Caco-2 (cell line): ENCODE measurements around the gene ANKRD23. TPM values are rescaled to one million over a fixed set of nuclear protein-coding genes. Genes with fewer than 3 reads are reported as not detected.

Experiments used
- BruUV-seq: library from RNA; stranded (reverse); fragments of 400-500 nt; replicated peaks from 2 replicates; lab custom pipeline; 2021; lab: Mats Ljungman, UMichigan
- CTCF ChIA-PET: fragments of 300-600 bp; sonication (Branson Sonifier 250); formaldehyde crosslinking; loops from one replicate; lab custom pipeline; 2022; ENCODE audit warnings: antibody characterized with exemption; lab: Charles Lee
- POLR2A ChIA-PET: fragments of 300-600 bp; sonication (Branson Sonifier 250); formaldehyde crosslinking; loops from one replicate; lab custom pipeline; 2022; ENCODE audit warnings: antibody characterized with exemption; lab: Charles Lee
- DNase-seq, 2 experiments: peaks; one replicate each; pipeline versions ENCODE4 v3.0.0 to v3.0.0-alpha.2; 2020 to 2022
- H3K27me3 ChIP-seq: replicated peaks from 2 replicates; pipeline ENCODE4 v1.6.0; 2011; ENCODE audit warnings: low read length; ENCODE audit not compliant: control insufficient read depth, insufficient read depth
- H3K36me3 ChIP-seq: 2 replicates; pipeline ENCODE4 v1.5.1; 2011; ENCODE audit warnings: low read length; ENCODE audit not compliant: control insufficient read depth, insufficient read depth
- H3K4me1 ChIP-seq: fragments of 250-450 bp; sonication (Bioruptor Pico); 2 replicates; pipeline ENCODE4 v1.5.1; 2020; ENCODE audit warnings: mild to moderate bottlenecking
- H3K4me3 ChIP-seq: 2 replicates; pipeline ENCODE4 v1.5.1; 2011; ENCODE audit warnings: low read depth, mild to moderate bottlenecking, control low read depth, low read length
- H3K9me3 ChIP-seq: fragments of 250-450 bp; sonication (Bioruptor Pico); 2 replicates; pipeline ENCODE4 v1.5.1; 2020; ENCODE audit warnings: mild to moderate bottlenecking, moderate library complexity
- H3K27ac Mint-ChIP-seq: one replicate; pipeline ENCODE4 v1.8.0; 2022; ENCODE audit warnings: mixed read lengths; ENCODE audit not compliant: unreplicated experiment
- H3K27me3 Mint-ChIP-seq: one replicate; pipeline ENCODE4 v1.8.0; 2022; ENCODE audit warnings: mixed read lengths; ENCODE audit not compliant: insufficient read depth, unreplicated experiment
- H3K36me3 Mint-ChIP-seq: one replicate; pipeline ENCODE4 v1.8.0; 2022; ENCODE audit warnings: mild to moderate bottlenecking, mixed read lengths; ENCODE audit not compliant: insufficient read depth, unreplicated experiment
- H3K4me1 Mint-ChIP-seq: one replicate; pipeline ENCODE4 v1.8.0; 2022; ENCODE audit warnings: low read depth, mixed read lengths; ENCODE audit not compliant: unreplicated experiment
- H3K4me3 Mint-ChIP-seq: one replicate; pipeline ENCODE4 v1.8.0; 2022; ENCODE audit warnings: mild to moderate bottlenecking, moderate library complexity, mixed read lengths; ENCODE audit not compliant: unreplicated experiment
- H3K9me3 Mint-ChIP-seq: one replicate; pipeline ENCODE4 v1.8.0; 2022; ENCODE audit warnings: mixed read lengths; ENCODE audit not compliant: unreplicated experiment
- intact Hi-C: fragments of 100-400 bp; cut with micrococcal nuclease; formaldehyde crosslinking; loops from one replicate; pipeline ENCODE4 v1.10.0; 2022; ENCODE audit not compliant: unreplicated experiment
- total RNA-seq: library from RNA; stranded (reverse); gene quantifications from 2 replicates; pipeline ENCODE4 v1.2.3, GENCODE V29; 2022
- TF ChIP-seq, protein P1 (sequence below), 2 experiments: fragments of 200-600 bp in 1 of 2; IDR thresholded peaks; 1 replicate in 1 of 2; 2 replicates in 1 of 2; pipeline versions ENCODE4 v1.5.1 to v1.8.0; 2011 to 2022; ENCODE audit warnings: antibody characterized with exemption in 1 of 2, control low read depth in 1 of 2, inconsistent platforms in 1 of 2, low read depth in 1 of 2, low read length in 1 of 2, mild to moderate bottlenecking in 1 of 2, moderate library complexity in 1 of 2; ENCODE audit not compliant: insufficient read depth in 1 of 2, severe bottlenecking in 1 of 2, unreplicated experiment in 1 of 2

ANKRD23 gene
- total RNA-seq, 1 experiment from 2014 or later, result 2.5 TPM

GRCh38 chr2:96882906-96883305 lies 39.1 kb upstream of the ANKRD23 start:
- DNase-seq, result no peak
- POLR2A ChIA-PET, result no interaction called here

GRCh38 chr2:96882230-96882629 lies 38.4 kb upstream of the ANKRD23 start:
- Histone ChIP-seq H3K4me3 (no peak overlapping the region), H3K36me3 (no peaks in the 10 kb centered on the region), H3K9me3 (no peaks in the 10 kb centered on the region), H3K4me1 (peaks cover 16% of the 10 kb centered on the region), H3K27me3 (no peaks in the 10 kb centered on the region)
- H3K4me1 Mint-ChIP-seq, result peaks cover 15% of the 10 kb centered on the region
- no peaks in the 10 kb centered on the region for H3K36me3 Mint-ChIP-seq
- TF ChIP-seq, protein P1, sequence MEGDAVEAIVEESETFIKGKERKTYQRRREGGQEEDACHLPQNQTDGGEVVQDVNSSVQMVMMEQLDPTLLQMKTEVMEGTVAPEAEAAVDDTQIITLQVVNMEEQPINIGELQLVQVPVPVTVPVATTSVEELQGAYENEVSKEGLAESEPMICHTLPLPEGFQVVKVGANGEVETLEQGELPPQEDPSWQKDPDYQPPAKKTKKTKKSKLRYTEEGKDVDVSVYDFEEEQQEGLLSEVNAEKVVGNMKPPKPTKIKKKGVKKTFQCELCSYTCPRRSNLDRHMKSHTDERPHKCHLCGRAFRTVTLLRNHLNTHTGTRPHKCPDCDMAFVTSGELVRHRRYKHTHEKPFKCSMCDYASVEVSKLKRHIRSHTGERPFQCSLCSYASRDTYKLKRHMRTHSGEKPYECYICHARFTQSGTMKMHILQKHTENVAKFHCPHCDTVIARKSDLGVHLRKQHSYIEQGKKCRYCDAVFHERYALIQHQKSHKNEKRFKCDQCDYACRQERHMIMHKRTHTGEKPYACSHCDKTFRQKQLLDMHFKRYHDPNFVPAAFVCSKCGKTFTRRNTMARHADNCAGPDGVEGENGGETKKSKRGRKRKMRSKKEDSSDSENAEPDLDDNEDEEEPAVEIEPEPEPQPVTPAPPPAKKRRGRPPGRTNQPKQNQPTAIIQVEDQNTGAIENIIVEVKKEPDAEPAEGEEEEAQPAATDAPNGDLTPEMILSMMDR (IDR thresholded peaks at IDR 0.05; ENCODE audit: insufficient read depth in 1 of 2, low read depth in 1 of 2, low read length in 1 of 2, severe bottlenecking in 1 of 2, unreplicated experiment in 1 of 2), result no peak
- H3K4me3 Mint-ChIP-seq, result no peak overlapping the region
- no peaks in the 10 kb centered on the region for H3K27me3 Mint-ChIP-seq
- no peak overlapping the region for H3K27ac Mint-ChIP-seq
- BruUV-seq, result no TSS peak
- ChIA-PET CTCF (no interaction called here), POLR2A (no interaction called here)
- no peaks in the 10 kb centered on the region for H3K9me3 Mint-ChIP-seq
- intact Hi-C loops, result no loop called here
- DNase-seq, result no peak

More at GRCh38 chr2:96882906-96883305, 39.1 kb upstream of the ANKRD23 start:
- Histone ChIP-seq H3K4me1 (peaks cover 23% of the 10 kb centered on the region), H3K27me3 (no peaks in the 10 kb centered on the region), H3K9me3 (no peaks in the 10 kb centered on the region), H3K4me3 (no peak overlapping the region), H3K36me3 (no peaks in the 10 kb centered on the region)
- Mint-ChIP-seq H3K4me3 (no peak overlapping the region), H3K9me3 (no peaks in the 10 kb centered on the region), H3K36me3 (no peaks in the 10 kb centered on the region), H3K4me1 (peaks cover 22% of the 10 kb centered on the region), H3K27me3 (no peaks in the 10 kb centered on the region), H3K27ac (no peak overlapping the region)
- intact Hi-C loops, result no loop called here
- CTCF ChIA-PET, result no interaction called here
- TF ChIP-seq, protein P1 (IDR thresholded peaks at IDR 0.05; ENCODE audit: insufficient read depth in 1 of 2, low read depth in 1 of 2, low read length in 1 of 2, severe bottlenecking in 1 of 2, unreplicated experiment in 1 of 2), result no peak
- no TSS peak for BruUV-seq

DNA sequence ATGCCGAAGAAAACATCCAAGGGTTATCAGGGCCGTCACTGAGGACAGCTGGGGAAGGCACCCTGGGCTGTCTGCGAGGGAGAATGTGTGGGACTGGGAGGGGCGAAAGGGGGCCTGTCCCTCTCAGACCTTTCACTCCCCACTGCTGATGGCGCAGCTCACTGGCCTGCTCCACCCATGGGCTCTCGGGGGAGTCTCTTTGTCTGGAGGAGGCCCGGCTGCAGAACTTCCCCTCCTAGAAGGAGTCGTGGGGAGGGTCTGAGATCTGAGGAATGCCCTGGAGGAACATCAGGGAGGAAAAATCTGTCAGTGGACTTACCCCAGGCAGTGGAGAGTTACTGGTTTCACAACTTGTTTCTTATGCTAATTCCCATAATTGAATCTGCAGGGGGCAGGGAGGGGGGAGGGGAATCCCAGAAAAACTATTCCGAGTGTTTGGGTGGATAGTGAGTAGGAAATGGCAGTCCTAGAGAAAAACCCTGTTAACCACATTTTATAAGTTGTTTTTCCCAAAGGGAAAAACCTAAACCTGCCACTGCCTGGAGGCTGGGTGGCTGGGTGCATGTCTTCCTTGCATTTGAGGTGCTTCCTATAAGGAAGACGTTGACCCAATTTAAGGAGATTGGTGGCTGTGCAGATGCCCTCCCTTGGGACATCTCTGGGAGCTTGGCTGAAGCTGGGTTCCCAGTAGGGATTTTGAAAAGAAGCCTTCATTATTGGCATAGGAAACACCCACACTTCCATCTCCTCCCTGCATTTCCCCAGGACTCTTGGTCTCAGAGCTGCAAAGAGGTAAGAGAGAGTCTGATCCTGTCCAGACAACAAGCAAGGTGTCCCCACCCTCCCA lies 37.8 kb upstream of the ANKRD23 start:
- Mint-ChIP-seq H3K27ac (peak overlapping the region; percentile 29), H3K4me3 (no peak overlapping the region)
- POLR2A ChIA-PET, result no interaction called here

More for the DNA sequence above, 37.8 kb upstream of the ANKRD23 start:
- no peak overlapping the region for H3K4me3 ChIP-seq
- no peaks in the 10 kb centered on the region for H3K36me3 ChIP-seq
- Mint-ChIP-seq H3K36me3 (no peaks in the 10 kb centered on the region), H3K4me1 (peaks cover 12% of the 10 kb centered on the region), H3K9me3 (no peaks in the 10 kb centered on the region), H3K27me3 (no peaks in the 10 kb centered on the region)
- intact Hi-C loops, result no loop called here
- TF ChIP-seq, protein P1 (IDR thresholded peaks at IDR 0.05; ENCODE audit: insufficient read depth in 1 of 2, low read depth in 1 of 2, low read length in 1 of 2, severe bottlenecking in 1 of 2, unreplicated experiment in 1 of 2), result no peak
- H3K27me3 ChIP-seq, result no peaks in the 10 kb centered on the region
- peaks cover 9% of the 10 kb centered on the region for H3K4me1 ChIP-seq
- BruUV-seq, result no TSS peak
- H3K9me3 ChIP-seq, result no peaks in the 10 kb centered on the region
- peak in 1 of 2 experiments; percentile 61 for DNase-seq
- CTCF ChIA-PET, result no interaction called here
